GM20000 (cell line): ENCODE data around the gene PBX1.

Source experiments
- DNase-seq: peaks from one replicate; pipeline ENCODE4 v3.0.0; 2012; ENCODE audit warnings: low spot score
- TF ChIP-seq, protein P1 (sequence below): IDR thresholded peaks from 2 replicates; pipeline ENCODE4 v1.5.1; 2012; ENCODE audit warnings: mild to moderate bottlenecking, control low read depth; ENCODE audit errors: extremely low read depth, missing control alignments

Gene PBX1

DNA sequence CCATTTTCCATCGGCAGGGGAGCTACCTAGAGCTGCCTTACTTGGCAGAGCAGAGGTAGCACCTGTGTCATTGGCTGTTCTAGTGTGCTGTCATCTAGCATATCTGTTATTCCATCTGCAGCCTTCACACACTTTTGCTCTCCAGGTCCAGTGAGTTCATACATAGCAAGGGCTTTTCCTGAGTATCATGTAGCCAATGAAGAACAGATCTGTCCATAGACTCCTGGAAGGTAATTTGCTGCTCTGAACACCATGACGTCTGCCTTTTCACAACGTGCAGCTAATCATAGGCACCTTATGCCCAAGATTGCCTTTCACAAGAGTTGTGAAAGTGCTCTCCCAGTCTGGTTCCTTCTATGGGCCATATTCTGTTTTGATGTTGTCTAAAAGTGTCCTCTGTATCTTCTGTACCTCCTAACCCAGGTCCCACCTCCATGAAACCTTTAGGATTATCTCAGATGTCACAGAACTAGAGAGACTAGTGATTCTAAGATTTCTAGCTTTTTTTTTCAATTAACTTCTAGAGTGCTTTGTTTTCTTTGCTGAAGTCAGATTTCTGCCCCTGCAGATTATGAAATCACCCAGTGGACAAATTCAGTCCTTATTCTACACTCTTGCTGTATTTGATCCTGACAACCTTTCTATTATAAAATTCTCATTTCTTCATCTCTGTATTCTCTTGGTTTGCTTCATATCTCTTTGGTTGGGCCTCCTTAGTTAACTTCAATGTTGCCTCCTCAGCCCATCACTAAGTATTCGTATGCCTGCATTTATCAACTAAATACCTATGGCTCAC lies 134.8 kb downstream of the PBX1 start:
- DNase-seq, result no peak

DNA sequence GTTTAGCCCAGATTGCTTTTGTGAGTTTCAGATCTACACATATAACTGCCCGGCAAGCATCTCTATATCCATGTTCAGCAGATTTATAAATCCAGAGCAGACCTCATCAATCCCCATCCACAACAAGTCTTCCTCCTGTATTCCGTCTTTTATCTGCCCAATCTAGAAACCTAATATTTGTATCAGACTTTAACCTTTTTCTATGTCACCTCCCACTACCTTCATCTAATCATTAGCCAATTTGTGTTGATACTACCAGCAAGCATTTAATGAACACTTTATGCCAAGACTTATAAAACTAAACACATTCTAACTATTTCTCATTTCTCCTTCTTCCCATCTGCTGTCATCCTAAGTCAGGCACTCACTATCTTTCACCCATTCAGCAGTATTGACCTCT lies 135.5 kb downstream of the PBX1 start:
- TF ChIP-seq, protein P1, sequence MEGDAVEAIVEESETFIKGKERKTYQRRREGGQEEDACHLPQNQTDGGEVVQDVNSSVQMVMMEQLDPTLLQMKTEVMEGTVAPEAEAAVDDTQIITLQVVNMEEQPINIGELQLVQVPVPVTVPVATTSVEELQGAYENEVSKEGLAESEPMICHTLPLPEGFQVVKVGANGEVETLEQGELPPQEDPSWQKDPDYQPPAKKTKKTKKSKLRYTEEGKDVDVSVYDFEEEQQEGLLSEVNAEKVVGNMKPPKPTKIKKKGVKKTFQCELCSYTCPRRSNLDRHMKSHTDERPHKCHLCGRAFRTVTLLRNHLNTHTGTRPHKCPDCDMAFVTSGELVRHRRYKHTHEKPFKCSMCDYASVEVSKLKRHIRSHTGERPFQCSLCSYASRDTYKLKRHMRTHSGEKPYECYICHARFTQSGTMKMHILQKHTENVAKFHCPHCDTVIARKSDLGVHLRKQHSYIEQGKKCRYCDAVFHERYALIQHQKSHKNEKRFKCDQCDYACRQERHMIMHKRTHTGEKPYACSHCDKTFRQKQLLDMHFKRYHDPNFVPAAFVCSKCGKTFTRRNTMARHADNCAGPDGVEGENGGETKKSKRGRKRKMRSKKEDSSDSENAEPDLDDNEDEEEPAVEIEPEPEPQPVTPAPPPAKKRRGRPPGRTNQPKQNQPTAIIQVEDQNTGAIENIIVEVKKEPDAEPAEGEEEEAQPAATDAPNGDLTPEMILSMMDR, result no peak
- no peak for DNase-seq

More for the DNA sequence above, 134.8 kb downstream of the PBX1 start:
- TF ChIP-seq, protein P1, result no peak

DNA sequence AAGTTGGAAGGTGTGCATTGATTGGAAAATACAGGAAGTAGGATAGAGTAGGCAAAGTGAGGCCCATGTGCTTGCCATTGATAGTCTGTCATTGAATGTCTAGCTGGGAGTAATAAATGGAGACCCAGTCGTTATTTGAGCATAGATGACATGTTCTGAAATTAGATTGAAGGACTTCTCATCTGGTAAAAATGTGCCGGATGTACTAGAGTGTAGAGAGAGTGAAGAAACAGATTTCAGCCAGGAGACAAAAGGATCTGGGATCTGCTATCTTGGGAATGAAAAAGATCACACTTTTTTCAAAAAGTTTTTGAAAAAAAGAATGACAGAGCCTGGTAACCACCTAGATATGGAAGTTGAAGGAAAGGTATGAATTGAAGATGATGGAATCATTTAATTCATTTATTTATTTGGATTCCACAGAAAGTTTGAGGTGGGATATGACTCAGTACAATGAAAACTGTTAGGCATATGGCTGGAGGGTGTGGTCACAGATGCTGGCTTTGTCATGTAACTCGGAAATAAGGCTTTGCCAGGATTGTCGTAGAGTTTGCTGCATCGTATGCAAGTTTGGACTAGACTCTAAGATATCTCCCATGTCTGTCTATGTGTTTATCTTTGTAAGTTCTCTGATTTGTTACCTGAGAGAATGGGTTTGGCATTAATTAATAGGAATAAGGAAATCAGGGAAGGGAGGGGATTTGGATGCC lies 137.1 kb downstream of the PBX1 start:
- TF ChIP-seq, protein P1, result no peak
- DNase-seq, result no peak

DNA sequence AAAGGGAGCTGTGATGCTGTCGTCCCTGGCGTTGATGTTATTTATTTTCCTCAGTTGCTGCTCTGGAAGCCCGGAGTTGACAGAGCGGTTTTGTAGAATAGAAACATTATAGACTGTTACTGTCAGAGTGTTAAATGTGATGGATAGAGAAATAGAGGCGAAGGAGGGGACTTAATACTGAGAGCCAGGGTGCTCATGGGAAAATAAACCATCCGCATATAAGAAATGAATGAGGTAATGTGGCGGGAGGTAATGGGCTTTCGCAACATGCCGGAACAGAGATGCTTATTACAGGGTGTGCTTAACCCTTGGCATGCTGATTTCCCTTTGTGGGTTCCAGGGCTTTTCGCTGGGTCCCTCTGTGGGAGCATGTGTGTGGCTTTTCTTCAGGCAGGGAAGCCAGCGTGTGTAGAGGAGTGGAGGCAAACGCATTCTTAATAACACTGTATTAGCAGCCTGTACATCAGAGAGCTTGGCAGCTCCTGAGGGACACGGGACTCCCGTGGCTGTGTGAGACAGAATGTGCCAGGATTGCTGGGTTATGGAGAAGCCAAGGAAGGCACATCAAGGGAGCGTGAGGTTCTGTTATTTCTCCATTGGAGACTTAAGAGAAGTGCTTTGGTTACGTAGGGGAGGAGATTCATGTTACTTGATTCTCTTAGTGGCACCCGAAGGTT lies 141.0 kb downstream of the PBX1 start:
- no peak for DNase-seq
- TF ChIP-seq, protein P1, result no peak

DNA sequence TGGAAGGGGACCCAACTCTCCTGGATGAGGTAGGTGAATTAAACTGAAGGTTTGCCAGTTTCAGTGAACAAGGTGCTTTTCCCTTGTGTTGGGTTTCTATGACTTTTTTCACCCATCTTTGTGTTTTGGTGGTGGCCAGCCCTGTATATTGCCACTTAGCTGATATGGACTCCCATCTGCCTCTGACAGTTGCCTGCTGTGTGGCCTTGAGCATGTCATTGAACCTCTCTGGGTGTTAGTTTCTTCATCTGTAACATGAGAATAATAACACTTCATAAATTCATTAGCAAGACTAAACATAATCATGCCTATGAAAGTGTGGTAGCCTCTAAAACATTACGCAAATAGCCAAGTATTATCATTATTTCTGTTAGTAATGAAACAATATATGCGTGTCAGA lies 141.7 kb downstream of the PBX1 start:
- no peak for DNase-seq
- TF ChIP-seq, protein P1, result no peak

DNA sequence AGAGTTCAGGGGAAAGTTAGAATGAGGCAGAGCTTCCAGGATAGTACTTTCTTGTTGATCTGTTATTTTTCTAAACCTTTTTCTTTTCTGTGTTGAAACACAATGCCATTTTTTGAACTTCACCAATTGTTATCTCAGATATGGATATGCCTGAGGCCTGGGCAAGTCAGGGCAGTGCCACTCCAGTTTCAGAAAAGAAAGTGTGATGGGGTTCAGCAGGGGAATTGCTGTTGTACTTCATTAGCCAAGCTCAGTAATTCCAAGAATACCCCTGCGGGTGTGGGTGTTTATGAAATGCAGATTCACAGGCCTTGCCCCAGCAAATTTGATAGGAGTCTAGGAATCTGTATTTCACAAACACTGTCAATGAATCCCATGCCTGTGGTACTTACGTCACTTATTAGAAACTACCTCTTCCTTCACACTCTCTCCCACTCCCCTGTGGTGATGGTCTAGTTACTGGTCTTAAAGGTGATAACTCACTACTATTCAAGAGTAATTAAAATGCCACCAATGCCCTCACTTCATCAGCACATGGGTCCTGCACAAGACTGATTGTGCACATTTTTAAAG lies 142.3 kb downstream of the PBX1 start:
- TF ChIP-seq, protein P1, result no peak
- DNase-seq, result no peak
